ENCODE results near the gene ANKRD28. TPM values are rescaled to one million over a fixed set of nuclear protein-coding genes. Genes with fewer than 3 reads are reported as not detected.

Gene ANKRD28
- total and polyA plus RNA-seq, 9 of the 15 experiments (the other 6 are each of a cell fraction or from before 2014, with no cell fraction given) = 11.7 to 66.0 (median 36.7) TPM

DNA sequence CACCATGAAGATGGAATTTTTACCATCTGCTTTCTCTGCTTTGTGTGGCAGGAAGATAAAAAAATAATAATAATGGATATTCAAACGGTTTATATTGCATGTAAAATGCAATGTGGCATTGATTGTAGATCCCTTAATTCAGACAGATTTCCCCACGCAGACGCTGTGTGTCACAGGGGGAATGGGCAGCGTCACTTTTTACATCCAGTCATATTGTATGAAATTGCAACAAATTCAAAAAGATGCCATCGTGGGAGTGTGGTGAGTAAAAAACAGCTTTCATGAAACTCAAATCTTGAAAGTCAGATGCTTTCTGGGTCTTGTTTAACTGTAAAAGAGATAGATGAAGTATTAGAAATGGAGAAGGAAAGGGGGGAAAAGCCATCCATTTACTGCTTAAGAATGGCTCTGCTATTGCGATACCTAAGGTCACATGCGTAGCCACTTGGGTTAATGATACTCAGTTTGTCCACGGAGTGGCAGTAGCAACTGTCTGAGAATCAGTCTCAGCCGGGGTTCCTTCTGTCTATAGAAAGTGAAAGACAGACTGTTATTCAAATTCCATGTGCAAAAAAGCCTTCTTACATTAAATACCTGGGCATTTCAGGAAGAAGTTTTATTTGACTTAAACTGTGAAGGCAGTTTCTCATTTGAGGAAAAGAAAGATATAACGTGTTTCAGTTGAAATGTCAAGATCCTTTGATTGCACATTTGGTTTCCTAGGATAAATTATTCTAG is 167.8 kb downstream of the ANKRD28 start:
- 13% methylated on average over 10 of the region's 10 CpGs for WGBS (ENCODE audit: insufficient coverage, low coverage, missing lambda C conversion rate)
- no TSS peak for BruUV-seq (replicated peaks)
- H3K4me1 ChIP-seq (replicated peaks in 1 of 2; ENCODE audit: control insufficient read depth in 2 of 2, insufficient read depth in 2 of 2, low read length in 2 of 2) = peaks cover 3 to 12% of the 10 kb centered on the region in 2 experiments; a peak in 3 of 5 replicates
- TF ChIP-seq, protein P1, sequence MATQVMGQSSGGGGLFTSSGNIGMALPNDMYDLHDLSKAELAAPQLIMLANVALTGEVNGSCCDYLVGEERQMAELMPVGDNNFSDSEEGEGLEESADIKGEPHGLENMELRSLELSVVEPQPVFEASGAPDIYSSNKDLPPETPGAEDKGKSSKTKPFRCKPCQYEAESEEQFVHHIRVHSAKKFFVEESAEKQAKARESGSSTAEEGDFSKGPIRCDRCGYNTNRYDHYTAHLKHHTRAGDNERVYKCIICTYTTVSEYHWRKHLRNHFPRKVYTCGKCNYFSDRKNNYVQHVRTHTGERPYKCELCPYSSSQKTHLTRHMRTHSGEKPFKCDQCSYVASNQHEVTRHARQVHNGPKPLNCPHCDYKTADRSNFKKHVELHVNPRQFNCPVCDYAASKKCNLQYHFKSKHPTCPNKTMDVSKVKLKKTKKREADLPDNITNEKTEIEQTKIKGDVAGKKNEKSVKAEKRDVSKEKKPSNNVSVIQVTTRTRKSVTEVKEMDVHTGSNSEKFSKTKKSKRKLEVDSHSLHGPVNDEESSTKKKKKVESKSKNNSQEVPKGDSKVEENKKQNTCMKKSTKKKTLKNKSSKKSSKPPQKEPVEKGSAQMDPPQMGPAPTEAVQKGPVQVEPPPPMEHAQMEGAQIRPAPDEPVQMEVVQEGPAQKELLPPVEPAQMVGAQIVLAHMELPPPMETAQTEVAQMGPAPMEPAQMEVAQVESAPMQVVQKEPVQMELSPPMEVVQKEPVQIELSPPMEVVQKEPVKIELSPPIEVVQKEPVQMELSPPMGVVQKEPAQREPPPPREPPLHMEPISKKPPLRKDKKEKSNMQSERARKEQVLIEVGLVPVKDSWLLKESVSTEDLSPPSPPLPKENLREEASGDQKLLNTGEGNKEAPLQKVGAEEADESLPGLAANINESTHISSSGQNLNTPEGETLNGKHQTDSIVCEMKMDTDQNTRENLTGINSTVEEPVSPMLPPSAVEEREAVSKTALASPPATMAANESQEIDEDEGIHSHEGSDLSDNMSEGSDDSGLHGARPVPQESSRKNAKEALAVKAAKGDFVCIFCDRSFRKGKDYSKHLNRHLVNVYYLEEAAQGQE (IDR thresholded peaks at IDR 0.05; ENCODE audit: borderline replicate concordance) = peak; percentile 89
- TF ChIP-seq, protein P1 (CRISPR knock-in tag; IDR thresholded peaks at IDR 0.05; ENCODE audit: low read depth) = no peak
- TF ChIP-seq ETV5 (CRISPR knock-in tag; IDR thresholded peaks at IDR 0.05; ENCODE audit: low read depth) = 0 out of 2 replicates have a peak, but pooled peaks have one; percentile 21
- TF ChIP-seq EHMT2 (IDR thresholded peaks at IDR 0.05) = peak; percentile 29; the same call in 1 of the 2 replicates
- TF ChIP-seq, protein P2, sequence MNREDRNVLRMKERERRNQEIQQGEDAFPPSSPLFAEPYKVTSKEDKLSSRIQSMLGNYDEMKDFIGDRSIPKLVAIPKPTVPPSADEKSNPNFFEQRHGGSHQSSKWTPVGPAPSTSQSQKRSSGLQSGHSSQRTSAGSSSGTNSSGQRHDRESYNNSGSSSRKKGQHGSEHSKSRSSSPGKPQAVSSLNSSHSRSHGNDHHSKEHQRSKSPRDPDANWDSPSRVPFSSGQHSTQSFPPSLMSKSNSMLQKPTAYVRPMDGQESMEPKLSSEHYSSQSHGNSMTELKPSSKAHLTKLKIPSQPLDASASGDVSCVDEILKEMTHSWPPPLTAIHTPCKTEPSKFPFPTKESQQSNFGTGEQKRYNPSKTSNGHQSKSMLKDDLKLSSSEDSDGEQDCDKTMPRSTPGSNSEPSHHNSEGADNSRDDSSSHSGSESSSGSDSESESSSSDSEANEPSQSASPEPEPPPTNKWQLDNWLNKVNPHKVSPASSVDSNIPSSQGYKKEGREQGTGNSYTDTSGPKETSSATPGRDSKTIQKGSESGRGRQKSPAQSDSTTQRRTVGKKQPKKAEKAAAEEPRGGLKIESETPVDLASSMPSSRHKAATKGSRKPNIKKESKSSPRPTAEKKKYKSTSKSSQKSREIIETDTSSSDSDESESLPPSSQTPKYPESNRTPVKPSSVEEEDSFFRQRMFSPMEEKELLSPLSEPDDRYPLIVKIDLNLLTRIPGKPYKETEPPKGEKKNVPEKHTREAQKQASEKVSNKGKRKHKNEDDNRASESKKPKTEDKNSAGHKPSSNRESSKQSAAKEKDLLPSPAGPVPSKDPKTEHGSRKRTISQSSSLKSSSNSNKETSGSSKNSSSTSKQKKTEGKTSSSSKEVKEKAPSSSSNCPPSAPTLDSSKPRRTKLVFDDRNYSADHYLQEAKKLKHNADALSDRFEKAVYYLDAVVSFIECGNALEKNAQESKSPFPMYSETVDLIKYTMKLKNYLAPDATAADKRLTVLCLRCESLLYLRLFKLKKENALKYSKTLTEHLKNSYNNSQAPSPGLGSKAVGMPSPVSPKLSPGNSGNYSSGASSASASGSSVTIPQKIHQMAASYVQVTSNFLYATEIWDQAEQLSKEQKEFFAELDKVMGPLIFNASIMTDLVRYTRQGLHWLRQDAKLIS (CRISPR knock-in tag; IDR thresholded peaks at IDR 0.05) = 0 out of 2 replicates have a peak, but pooled peaks have one; percentile 32
- no peak for TF ChIP-seq MTA2 (IDR thresholded peaks at IDR 0.05; ENCODE audit: low read depth)
- TF ChIP-seq MYC (IDR thresholded peaks at IDR 0.05; ENCODE audit: low read depth, low read length) = peak; percentile 73
- no peak for TF ChIP-seq MYC (CRISPR knock-in tag; IDR thresholded peaks at IDR 0.05; ENCODE audit: borderline replicate concordance, low read depth)
- 0 out of 2 replicates have a peak, but pooled peaks have one; percentile 38 for TF ChIP-seq FOXP1 (CRISPR knock-in tag; IDR thresholded peaks at IDR 0.05)

More for the DNA sequence above, 167.8 kb downstream of the ANKRD28 start:
- no peaks in the 10 kb centered on the region for H3K9me3 ChIP-seq (replicated peaks; ENCODE audit: control insufficient read depth, insufficient read depth, low read depth, low read length)
- no peaks in the 10 kb centered on the region for H3K79me2 ChIP-seq (ENCODE audit: control insufficient read depth, insufficient read depth, low read length)
- CTCF ChIA-PET (ENCODE audit: low intra/inter-chr PET ratio) = interaction anchor here (0.6 to 2.7 kb wide), 4 partner anchors 182 to 921 kb away, joined by 3 to 26 read pairs (median 5); no protein-coding TSS in a partner anchor
- no peak overlapping the region for H3K4me3 ChIP-seq
- no peaks in the 10 kb centered on the region for H3K36me3 ChIP-seq (ENCODE audit: control insufficient read depth, insufficient read depth, low read length)
- FAIRE-seq (peak; percentile 97), ATAC-seq (peak; percentile 99), DNase-seq (ENCODE audit: extremely low read depth in 1 of 4, low spot score in 3 of 4) (peak; percentile 72 to 86 (median 76))
- intact Hi-C loops (cut with micrococcal nuclease) = loop anchor here (1.0 to 10.0 kb wide), 7 partner anchors 182 to 915 kb away; partner anchors contain the start of gene CAPN7
- no peak overlapping the region; a peak in 1 of 4 replicates for H3K9ac ChIP-seq (ENCODE audit: insufficient read depth in 1 of 2, low read depth in 2 of 2, low read length in 2 of 2)
- peak overlapping the region; percentile 80 for H2AFZ ChIP-seq (ENCODE audit: low read depth, low read length)
- no peaks in the 10 kb centered on the region for H4K20me1 ChIP-seq (replicated peaks; ENCODE audit: control insufficient read depth, insufficient read depth, low read length)
- in situ Hi-C loops (cut with MboI) = loop anchor here (10.0 to 25.0 kb wide), 2 partner anchors 615 to 907 kb away; no protein-coding TSS in a partner anchor
- POLR2A ChIA-PET = interaction anchor here (0.7 to 1.0 kb wide), 2 partner anchors 184 to 245 kb away, joined by 3 read pairs; no protein-coding TSS in a partner anchor
- no peaks in the 10 kb centered on the region for H3K27me3 ChIP-seq (ENCODE audit: control insufficient read depth in 2 of 2, insufficient read depth in 2 of 2, low read length in 2 of 2)
- H3K27ac ChIP-seq (ENCODE audit: extremely low read depth, low read depth, low read length) = no peak overlapping the region
- H3K9me1 ChIP-seq (ENCODE audit: control insufficient read depth, insufficient read depth, low read length) = no peaks in the 10 kb centered on the region
- H3K4me2 ChIP-seq (ENCODE audit: insufficient read depth, low read length) = peak overlapping the region; percentile 74

Data from K562 (cell line).